C4-2B (cell line): ENCODE results near the gene FBXW10.
"Not testable (repeated sequence)": the region's sequence is repeated elsewhere in the genome, so short reads cannot be mapped to it uniquely, and the experiment has no call there.

Source experiments
- H3K27ac ChIP-seq: fragments of 450-650 bp; 2 replicates; pipeline ENCODE4 v1.5.1; 2017
- CTCF ChIP-seq: fragments of 450-650 bp; conservative IDR thresholded peaks from 2 replicates; pipeline ENCODE4 v1.5.1; 2017; ENCODE audit warnings: mild to moderate bottlenecking

Gene FBXW10

GRCh38 chr17:18816489-18817371 is 72.9 kb downstream of the FBXW10 start:
- not testable (repeated sequence) for H3K27ac ChIP-seq
- TF ChIP-seq CTCF = peak; percentile 76

GRCh38 chr17:18821430-18821829 is 77.6 kb downstream of the FBXW10 start:
- not testable (repeated sequence) for H3K27ac ChIP-seq

- H3K27ac ChIP-seq = not testable (repeated sequence)
Measured at GRCh38 chr17:18827613-18828012, 83.8 kb downstream of the FBXW10 start.
